Adrenal gland (tissue), 5 donors: ENCODE data around the gene SEPTIN12.

ENCODE experiments used
- POLR2A ChIP-seq, 2 donors: fragments of 450-650 bp; IDR thresholded peaks; one replicate each; pipeline ENCODE4 v1.6.1; 2017; ENCODE audit warnings: antibody characterized with exemption in 2 of 2, mild to moderate bottlenecking in 2 of 2, moderate library complexity in 1 of 2
- TF ChIP-seq, protein P1 (sequence below), 6 experiments: fragments of 450-650 bp in 4 of 6; fragments of 200-600 bp in 2 of 6; sonication (generic) in 1 of 6; IDR thresholded peaks; 1 replicate in 5 of 6; 2 replicates in 1 of 6; pipeline versions ENCODE4 v1.5.1 to v1.8.0; 2016 to 2021; ENCODE audit warnings: antibody characterized with exemption in 6 of 6, mild to moderate bottlenecking in 2 of 6, moderate library complexity in 1 of 6
- donor health status: DM: no; HTN: no; CAD: no.

DNA sequence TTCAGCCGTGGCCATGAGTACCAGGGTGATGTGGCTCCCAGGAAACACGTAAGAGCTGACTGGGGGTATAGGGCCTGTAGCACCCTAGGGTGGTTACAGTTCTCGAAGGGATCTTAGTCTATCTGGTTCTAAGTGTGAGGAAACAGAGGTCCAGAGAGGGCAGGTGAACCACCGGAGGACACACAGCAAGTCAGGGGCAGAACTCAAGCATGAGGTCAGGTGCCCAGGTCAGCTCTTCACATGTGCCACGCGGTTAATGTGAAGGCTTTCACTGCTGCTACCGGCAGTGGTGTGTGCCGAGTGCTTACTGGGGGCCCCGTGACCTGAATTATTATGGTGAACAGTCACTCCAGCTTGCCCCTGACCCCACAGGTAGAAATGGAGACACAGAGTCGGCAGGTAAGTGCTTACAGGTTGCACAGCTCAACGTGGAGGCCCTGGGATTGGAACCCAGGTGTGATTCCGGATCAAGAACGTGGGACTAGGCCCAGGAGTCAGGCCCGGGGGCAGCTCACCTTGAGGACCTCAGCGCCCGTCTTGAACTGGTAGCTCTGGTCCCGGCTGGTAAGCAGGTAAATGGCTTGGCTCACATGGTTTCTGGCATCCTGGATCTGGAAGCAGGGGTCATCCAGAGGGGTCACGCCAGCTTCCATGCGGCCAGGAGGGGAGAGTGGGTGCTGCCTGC lies 11.2 kb upstream of the SEPTIN12 start:
- TF ChIP-seq, protein P1, sequence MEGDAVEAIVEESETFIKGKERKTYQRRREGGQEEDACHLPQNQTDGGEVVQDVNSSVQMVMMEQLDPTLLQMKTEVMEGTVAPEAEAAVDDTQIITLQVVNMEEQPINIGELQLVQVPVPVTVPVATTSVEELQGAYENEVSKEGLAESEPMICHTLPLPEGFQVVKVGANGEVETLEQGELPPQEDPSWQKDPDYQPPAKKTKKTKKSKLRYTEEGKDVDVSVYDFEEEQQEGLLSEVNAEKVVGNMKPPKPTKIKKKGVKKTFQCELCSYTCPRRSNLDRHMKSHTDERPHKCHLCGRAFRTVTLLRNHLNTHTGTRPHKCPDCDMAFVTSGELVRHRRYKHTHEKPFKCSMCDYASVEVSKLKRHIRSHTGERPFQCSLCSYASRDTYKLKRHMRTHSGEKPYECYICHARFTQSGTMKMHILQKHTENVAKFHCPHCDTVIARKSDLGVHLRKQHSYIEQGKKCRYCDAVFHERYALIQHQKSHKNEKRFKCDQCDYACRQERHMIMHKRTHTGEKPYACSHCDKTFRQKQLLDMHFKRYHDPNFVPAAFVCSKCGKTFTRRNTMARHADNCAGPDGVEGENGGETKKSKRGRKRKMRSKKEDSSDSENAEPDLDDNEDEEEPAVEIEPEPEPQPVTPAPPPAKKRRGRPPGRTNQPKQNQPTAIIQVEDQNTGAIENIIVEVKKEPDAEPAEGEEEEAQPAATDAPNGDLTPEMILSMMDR (IDR thresholded peaks at IDR 0.05), result no peak
- TF ChIP-seq POLR2A (IDR thresholded peaks at IDR 0.05), result no peak
